Measurements from ENCODE around the gene SARS1. TPM values are rescaled to one million over a fixed set of nuclear protein-coding genes. Genes with fewer than 3 reads are reported as not detected.

Gene SARS1
- total and polyA plus RNA-seq, 2 of the 13 experiments (the other 11 are each of a cell fraction or from before 2014, with no cell fraction given): 103 to 134 TPM

GRCh38 chr1:109181085-109181806, 32.5 kb upstream of the SARS1 start:
- ChIA-PET POLR2A (interaction anchor here (0.7 to 2.7 kb wide), 19 partner anchors 10 to 217 kb away, joined by 3 to 24 read pairs (median 5); partner anchors contain the start of genes SARS1 and TMEM167B), CTCF (ENCODE audit: low intra/inter-chr PET ratio, low total read pairs) (no interaction called here)
- H3K27ac ChIP-seq (ENCODE audit: extremely low read length, insufficient read depth, low read length): peak overlapping the region; percentile 69
- peak; percentile 90 for TF ChIP-seq SAP130 (CRISPR knock-in tag; IDR thresholded peaks at IDR 0.05; ENCODE audit: low read depth)
- no peak for TF ChIP-seq ZNF510 (CRISPR knock-in tag; IDR thresholded peaks at IDR 0.05; ENCODE audit: low read depth)
- no peak for TF ChIP-seq RFXANK (CRISPR knock-in tag; IDR thresholded peaks at IDR 0.05)
- TF ChIP-seq RARG (CRISPR knock-in tag; IDR thresholded peaks at IDR 0.05; ENCODE audit: low read depth): no peak
- no peak for TF ChIP-seq ZNF430 (CRISPR knock-in tag; IDR thresholded peaks at IDR 0.05)
- no peak for TF ChIP-seq ZNF616 (CRISPR knock-in tag; IDR thresholded peaks at IDR 0.05; ENCODE audit: low read depth)
- TF ChIP-seq SOX6 (IDR thresholded peaks at IDR 0.05): no peak
- TF ChIP-seq SOX6 (CRISPR knock-in tag; IDR thresholded peaks at IDR 0.05): peak; percentile 89
- no peak for TF ChIP-seq PAF1 (CRISPR knock-in tag; IDR thresholded peaks at IDR 0.05)
- TF ChIP-seq HNF1B (CRISPR knock-in tag; IDR thresholded peaks at IDR 0.05): peak; percentile 98
- no peak for TF ChIP-seq ZNF496 (CRISPR knock-in tag; IDR thresholded peaks at IDR 0.05; ENCODE audit: insufficient replicate concordance)
- TF ChIP-seq FOXJ3 (CRISPR knock-in tag; IDR thresholded peaks at IDR 0.05; ENCODE audit: borderline replicate concordance): peak; percentile 62; the same call in 1 of the 2 replicates
- TF ChIP-seq REPIN1 (CRISPR knock-in tag; IDR thresholded peaks at IDR 0.05; ENCODE audit: borderline replicate concordance, low read depth): no peak
- TF ChIP-seq CREB1 (IDR thresholded peaks at IDR 0.05): no peak
- peak; percentile 64 for TF ChIP-seq CREB1 (CRISPR knock-in tag; IDR thresholded peaks at IDR 0.05)
- no peak for TF ChIP-seq IRX3 (CRISPR knock-in tag; IDR thresholded peaks at IDR 0.05; ENCODE audit: borderline replicate concordance, low read depth)
- no peak for TF ChIP-seq TEAD2 (CRISPR knock-in tag; IDR thresholded peaks at IDR 0.05)
- TF ChIP-seq CHCHD3 (CRISPR knock-in tag; IDR thresholded peaks at IDR 0.05): no peak
- 0 out of 2 replicates have a peak, but pooled peaks have one; percentile 65 for TF ChIP-seq MEIS2 (CRISPR knock-in tag; IDR thresholded peaks at IDR 0.05)
- peak; percentile 94 for TF ChIP-seq ISL2 (CRISPR knock-in tag; IDR thresholded peaks at IDR 0.05)
- no peak for TF ChIP-seq KLF6 (CRISPR knock-in tag; IDR thresholded peaks at IDR 0.05)
- peak; percentile 66; the same call in 1 of the 2 replicates for TF ChIP-seq ZFP1 (CRISPR knock-in tag; IDR thresholded peaks at IDR 0.05)
- peak; percentile 74 for TF ChIP-seq IKZF5 (CRISPR knock-in tag; IDR thresholded peaks at IDR 0.05)
- TF ChIP-seq HBP1 (CRISPR knock-in tag; IDR thresholded peaks at IDR 0.05; ENCODE audit: low read depth): no peak

More at GRCh38 chr1:109181085-109181806, 32.5 kb upstream of the SARS1 start:
- Histone ChIP-seq H3K79me2 (ENCODE audit: insufficient read depth, low read length) (no peaks in the 10 kb centered on the region), H3K4me2 (ENCODE audit: low read depth, low read length) (peak overlapping the region; percentile 64), H2AFZ (ENCODE audit: low read length) (no peak overlapping the region), H3K4me1 (ENCODE audit: insufficient read depth, low read length) (peaks cover 73% of the 10 kb centered on the region), H3K9me3 (ENCODE audit: low read length) (no peaks in the 10 kb centered on the region), H3K36me3 (replicated peaks in 1 of 2; ENCODE audit: control insufficient read depth in 1 of 2, insufficient read depth in 2 of 2, low read length in 2 of 2) (no peaks in the 10 kb centered on the region), H3K27me3 (ENCODE audit: control insufficient read depth in 1 of 2, insufficient read depth in 2 of 2, low read length in 2 of 2) (no peaks in the 10 kb centered on the region; a peak in 1 of 5 replicates), H3K9ac (ENCODE audit: insufficient read depth, low read depth, low read length) (peak overlapping the region; percentile 47; the same call in 1 of the 2 replicates), H4K20me1 (ENCODE audit: insufficient read depth, low read length) (no peaks in the 10 kb centered on the region), H3K4me3 (replicated peaks in 1 of 3; ENCODE audit: insufficient read depth in 1 of 3, low read depth in 2 of 3, low read length in 3 of 3) (peak overlapping the region in 1 of 3 experiments; percentile 31; a peak in 3 of 6 replicates)
- ATAC-seq: peak; percentile 88
- peak; percentile 96 for DNase-seq (ENCODE audit: low spot score)
- in situ Hi-C loops (cut with HindIII; ENCODE audit: extremely low pct_ligation_motif_present, low pct_unique_long_range_greater_than_20kb) (no loop called here), intact Hi-C loops (cut with micrococcal nuclease; ENCODE audit: unreplicated experiment) (no loop called here)
- peak; percentile 95 for FAIRE-seq
- BruUV-seq (replicated peaks): no TSS peak
- 3% methylated on average over 4 of the region's 4 CpGs for WGBS (ENCODE audit: low lambda C conversion rate)

All from HepG2 (cell line).